Esophagus squamous epithelium (tissue), 4 donors: ENCODE data around the gene MSX1.

Experiments
- POLR2A ChIP-seq, 4 donors: fragments of 450-650 bp; IDR thresholded peaks; one replicate each; pipeline ENCODE4 v1.6.1; 2017; ENCODE audit warnings: antibody characterized with exemption in 4 of 4, mild to moderate bottlenecking in 4 of 4, moderate library complexity in 3 of 4
- TF ChIP-seq, protein P1 (sequence below), 6 experiments: fragments of 450-650 bp in 4 of 6; fragments of 200-600 bp in 2 of 6; sonication (generic) in 2 of 6; IDR thresholded peaks; one replicate each; pipeline ENCODE4 v1.5.1; 2016 to 2019; ENCODE audit warnings: antibody characterized with exemption in 6 of 6, mild to moderate bottlenecking in 4 of 6, moderate library complexity in 4 of 6

DNA sequence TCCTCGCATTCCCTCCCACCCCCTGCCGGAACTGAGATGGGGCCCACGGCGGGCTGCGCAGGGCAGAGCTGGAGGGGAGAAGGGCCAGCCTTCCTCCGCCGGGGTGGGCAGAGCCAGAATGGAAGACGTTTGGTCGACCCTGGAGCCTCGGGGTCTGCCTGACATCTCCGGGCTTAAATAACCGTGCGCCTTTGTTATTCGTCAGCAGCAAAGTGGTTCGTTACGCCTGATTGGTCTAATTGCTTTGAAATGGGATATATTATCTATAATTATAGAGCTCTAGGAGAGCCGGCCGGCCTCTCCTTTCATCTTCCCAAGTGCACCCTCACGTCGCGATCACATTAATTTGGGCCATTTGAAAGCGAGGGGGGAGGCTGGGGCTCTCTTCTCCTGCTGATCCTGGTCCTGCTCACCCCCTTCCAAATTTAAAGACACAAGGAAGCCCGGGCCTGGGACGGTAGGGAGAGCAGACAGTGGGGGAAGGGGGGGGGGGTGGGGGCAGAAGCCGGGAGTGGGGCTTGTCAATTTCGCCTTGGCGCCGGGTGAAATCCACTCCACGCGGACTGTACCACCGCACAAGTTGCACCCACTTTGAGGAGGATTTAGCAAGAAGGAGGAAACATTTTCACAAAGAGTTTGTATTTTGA is 4.7 kb upstream of the MSX1 start:
- TF ChIP-seq, protein P1, sequence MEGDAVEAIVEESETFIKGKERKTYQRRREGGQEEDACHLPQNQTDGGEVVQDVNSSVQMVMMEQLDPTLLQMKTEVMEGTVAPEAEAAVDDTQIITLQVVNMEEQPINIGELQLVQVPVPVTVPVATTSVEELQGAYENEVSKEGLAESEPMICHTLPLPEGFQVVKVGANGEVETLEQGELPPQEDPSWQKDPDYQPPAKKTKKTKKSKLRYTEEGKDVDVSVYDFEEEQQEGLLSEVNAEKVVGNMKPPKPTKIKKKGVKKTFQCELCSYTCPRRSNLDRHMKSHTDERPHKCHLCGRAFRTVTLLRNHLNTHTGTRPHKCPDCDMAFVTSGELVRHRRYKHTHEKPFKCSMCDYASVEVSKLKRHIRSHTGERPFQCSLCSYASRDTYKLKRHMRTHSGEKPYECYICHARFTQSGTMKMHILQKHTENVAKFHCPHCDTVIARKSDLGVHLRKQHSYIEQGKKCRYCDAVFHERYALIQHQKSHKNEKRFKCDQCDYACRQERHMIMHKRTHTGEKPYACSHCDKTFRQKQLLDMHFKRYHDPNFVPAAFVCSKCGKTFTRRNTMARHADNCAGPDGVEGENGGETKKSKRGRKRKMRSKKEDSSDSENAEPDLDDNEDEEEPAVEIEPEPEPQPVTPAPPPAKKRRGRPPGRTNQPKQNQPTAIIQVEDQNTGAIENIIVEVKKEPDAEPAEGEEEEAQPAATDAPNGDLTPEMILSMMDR (IDR thresholded peaks at IDR 0.05): no peak
- TF ChIP-seq POLR2A (IDR thresholded peaks at IDR 0.05): no peak
